Articular chondrocyte of knee joint (primary cell): Measurements from ENCODE around the gene XBP1. TPM values are rescaled to one million over a fixed set of nuclear protein-coding genes. Genes with fewer than 3 reads are reported as not detected.

ENCODE experiments used
- small RNA-seq: library from RNA; depleted of rRNA; stranded (forward); fragments of <200 nt; gene quantifications from one replicate; pipeline ENCODE3, GENCODE V24; 2012
- total RNA-seq: library from RNA; depleted of rRNA; stranded (reverse); fragments of >200 nt; gene quantifications from 2 replicates; pipeline ENCODE4 v1.2.3, GENCODE V29; 2012

Gene XBP1
- 206 and 235 TPM in 2 replicates for total RNA-seq

DNA sequence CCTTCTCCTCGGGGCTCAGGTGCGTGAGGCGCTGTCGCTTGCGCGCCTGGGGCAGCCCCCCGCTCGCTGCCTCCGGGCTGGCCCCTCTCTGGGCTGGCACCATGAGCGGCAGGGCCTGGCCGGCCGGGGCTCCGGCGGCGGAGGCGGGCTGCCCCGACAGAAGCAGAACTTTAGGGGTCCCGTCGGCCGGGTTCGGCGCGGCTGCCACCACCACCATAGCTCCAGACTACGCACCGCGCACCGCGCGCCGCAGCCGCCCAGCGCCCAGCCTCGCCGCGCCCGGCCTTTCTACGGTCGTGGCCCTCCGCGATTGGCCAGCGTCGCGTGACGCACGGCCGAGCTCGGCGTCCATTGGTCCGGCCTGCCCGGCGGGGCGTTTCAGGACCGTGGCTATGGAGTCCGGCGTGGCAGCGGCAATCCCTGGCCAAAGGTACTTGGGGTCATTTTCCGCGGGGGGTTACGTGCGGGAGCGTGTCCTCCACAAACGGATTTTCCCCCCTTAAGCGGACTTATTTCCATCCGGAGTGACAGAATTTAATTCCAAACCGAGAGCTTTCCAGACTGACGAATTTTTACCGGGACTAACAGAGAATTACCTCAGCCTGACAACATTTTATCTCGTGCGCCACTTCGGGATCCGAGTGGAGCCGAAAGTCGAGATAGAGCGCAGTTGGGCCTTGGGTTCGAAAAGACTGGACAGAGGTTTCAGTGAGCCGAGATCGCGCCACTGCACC is at the start of gene XBP1:
Gene XBP1 (minus strand): TSS at position 262 of the 734 bp plus-strand sequence.

DNA sequence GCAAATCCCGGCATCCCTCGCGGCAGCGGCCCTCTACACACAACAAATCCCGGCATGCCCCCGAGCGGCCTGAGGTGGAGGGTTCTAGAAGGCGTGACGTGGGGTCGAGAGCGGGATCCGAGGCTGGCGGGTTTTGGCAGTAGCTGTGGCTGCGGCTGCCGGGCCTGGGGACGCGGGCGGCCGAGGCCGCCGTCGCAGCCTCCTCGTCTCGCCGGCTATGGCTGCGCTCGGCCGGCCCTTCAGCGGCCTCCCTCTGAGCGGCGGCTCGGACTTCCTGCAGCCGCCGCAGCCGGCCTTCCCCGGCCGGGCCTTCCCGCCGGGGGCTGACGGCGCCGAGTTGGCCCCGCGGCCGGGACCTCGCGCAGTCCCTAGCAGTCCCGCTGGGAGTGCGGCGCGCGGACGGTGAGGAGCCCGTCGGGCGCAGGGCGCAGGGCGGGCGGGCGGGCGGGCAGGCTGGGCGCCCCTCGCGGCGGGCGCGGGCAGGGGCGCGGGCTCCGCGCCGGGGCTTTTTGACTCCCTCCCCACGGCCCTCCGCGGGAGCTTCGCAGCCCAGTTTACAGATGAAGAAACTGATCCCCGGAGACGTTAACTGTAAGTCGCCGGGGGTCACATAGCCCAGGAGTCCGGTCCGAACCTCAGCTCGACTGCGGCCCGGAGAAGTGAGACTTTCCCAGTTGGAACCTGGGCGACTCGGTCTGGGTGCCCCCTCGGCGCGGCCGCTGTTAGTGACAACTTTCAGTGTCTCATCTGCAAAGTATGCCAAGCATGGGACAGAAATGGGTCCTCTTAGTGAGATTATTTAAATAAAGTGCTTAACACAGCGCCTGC is 27.5 kb downstream of the XBP1 start, which contains the start of gene CCDC117:
Gene CCDC117 (plus strand): TSS at position 63 of the 828 bp plus-strand sequence. CDS start 155 bp downstream, at position 218.

Small RNA genes within 50 kb of the gene (small RNA-seq; reads per million reads assigned to genes)
- not detected for gene Z93930.1

Other genes starting within 250 kb of the XBP1 start
- gene TTC28, start 120.7 kb downstream of the XBP1 start, total RNA-seq, result 56.3 TPM in 2 replicates
- gene CHEK2, start 58.7 kb downstream of the XBP1 start, total RNA-seq, result 33.7 and 46.5 TPM in 2 replicates
- 26.0 and 28.9 TPM in 2 replicates for gene HSCB, start 58.5 kb downstream of the XBP1 start, total RNA-seq
- 31.8 and 40.2 TPM in 2 replicates for gene CCDC117, start 27.9 kb downstream of the XBP1 start, total RNA-seq
- 4.2 and 4.9 TPM in 2 replicates for gene ZNRF3, start 83.0 kb upstream of the XBP1 start, total RNA-seq